GM12891 (cell line): ENCODE results near the gene RAB14.

Source experiments
- POLR2A ChIP-seq: IDR thresholded peaks from 2 replicates; pipeline ENCODE4 v1.6.1; 2011; ENCODE audit warnings: low read depth, low read length, control low read depth
- POLR2AphosphoS5 ChIP-seq: IDR thresholded peaks from 2 replicates; pipeline ENCODE4 v1.6.1; 2011; ENCODE audit warnings: low read depth, low read length, control low read depth

- no peak for TF ChIP-seq POLR2A
- TF ChIP-seq POLR2AphosphoS5: no peak
Measured at GRCh38 chr9:121140162-121140561, 61.5 kb downstream of the RAB14 start.
